Endothelial cell of umbilical vein (primary cell): ENCODE results near the gene PLPPR2. TPM values are rescaled to one million over a fixed set of nuclear protein-coding genes. Genes with fewer than 3 reads are reported as not detected.

ENCODE experiments used
- BruUV-seq: library from RNA; stranded (reverse); fragments of 400-500 nt; replicated peaks from 2 replicates; lab custom pipeline; 2021; lab: Mats Ljungman, UMichigan
- CTCF ChIA-PET: fragments of 300-600, 350-600 bp; sonication (Branson Sonifier 250); formaldehyde crosslinking; loops from one replicate; lab custom pipeline; 2021; ENCODE audit warnings: antibody characterized with exemption, inconsistent platforms; lab: Charles Lee
- POLR2A ChIA-PET: fragments of 300-600, 350-600 bp; sonication (Branson Sonifier 250); formaldehyde crosslinking; loops from one replicate; lab custom pipeline; 2021; ENCODE audit warnings: antibody characterized with exemption, inconsistent platforms; lab: Charles Lee
- DNase-seq: peaks from one replicate; pipeline ENCODE4 v3.0.0-alpha.2; 2011; ENCODE audit warnings: low read depth, low spot score
- FAIRE-seq: peaks from 2 replicates; lab custom pipeline; 2011; peaks lifted over from hg19 to GRCh38; lab: Jason Lieb, UNC
- H2AFZ ChIP-seq: 2 replicates; pipeline ENCODE4 v1.6.0; 2012; ENCODE audit warnings: low read depth, low read length, control low read depth, inconsistent platforms
- H3K27ac ChIP-seq: 2 replicates; pipeline ENCODE4 v1.5.1; 2011; ENCODE audit warnings: low read depth, mild to moderate bottlenecking, control low read depth, low read length, moderate library complexity; ENCODE audit not compliant: insufficient read depth
- H3K27me3 ChIP-seq, 2 experiments: 2 replicates each; pipeline versions ENCODE4 v1.6.0 to v1.6.1; 2011; ENCODE audit warnings: low read length in 2 of 2, mixed read lengths in 1 of 2; ENCODE audit not compliant: control insufficient read depth in 2 of 2, insufficient read depth in 2 of 2
- H3K36me3 ChIP-seq, 2 experiments: 2 replicates in 1 of 2; 3 replicates in 1 of 2; pipeline ENCODE4 v1.5.1; 2011; ENCODE audit warnings: low read length in 2 of 2, mild to moderate bottlenecking in 1 of 2, moderate library complexity in 1 of 2; ENCODE audit not compliant: control insufficient read depth in 2 of 2, insufficient read depth in 2 of 2; ENCODE audit errors: extremely low read depth in 1 of 2
- H3K4me1 ChIP-seq: 3 replicates; pipeline ENCODE4 v1.5.1; 2011; ENCODE audit warnings: mild to moderate bottlenecking, low read length; ENCODE audit not compliant: control insufficient read depth, insufficient read depth; ENCODE audit errors: extremely low read depth
- H3K4me2 ChIP-seq: 2 replicates; pipeline ENCODE4 v1.6.1; 2011; ENCODE audit warnings: low read length, control low read depth, mixed read lengths; ENCODE audit not compliant: insufficient read depth
- H3K4me3 ChIP-seq, 3 experiments: fragments of 200-600 bp in 1 of 3; sonication (generic), shearing (Covaris generic) in 1 of 3; replicated peaks in 1 of 3; 2 replicates each; pipeline ENCODE4 v1.5.1; 2011 to 2016; ENCODE audit warnings: control low read depth in 3 of 3, low read length in 3 of 3, mild to moderate bottlenecking in 2 of 3, inconsistent platforms in 1 of 3, low read depth in 1 of 3, moderate library complexity in 1 of 3; ENCODE audit not compliant: insufficient read depth in 1 of 3
- H3K79me2 ChIP-seq: 2 replicates; pipeline ENCODE4 v1.6.0; 2012; ENCODE audit warnings: low read length, inconsistent platforms; ENCODE audit not compliant: control insufficient read depth, insufficient read depth
- H3K9ac ChIP-seq: replicated peaks from 2 replicates; pipeline ENCODE3; 2011; ENCODE audit warnings: low read length, control low read depth; ENCODE audit not compliant: insufficient read depth; ENCODE audit errors: extremely low read depth
- H3K9me1 ChIP-seq: replicated peaks from 3 replicates; pipeline ENCODE4 v1.6.0; 2011; ENCODE audit warnings: mild to moderate bottlenecking, low read length; ENCODE audit not compliant: control insufficient read depth, insufficient read depth; ENCODE audit errors: extremely low read depth
- H3K9me3 ChIP-seq: replicated peaks from 2 replicates; pipeline ENCODE4 v1.5.1; 2012; ENCODE audit warnings: low read length, inconsistent platforms; ENCODE audit not compliant: control insufficient read depth, insufficient read depth
- H4K20me1 ChIP-seq: replicated peaks from 2 replicates; pipeline ENCODE3; 2011; ENCODE audit warnings: mild to moderate bottlenecking, low read length; ENCODE audit not compliant: control insufficient read depth, insufficient read depth; ENCODE audit errors: extremely low read depth
- CTCF ChIP-seq, 2 donors: IDR thresholded peaks; 1 replicate in 1 of 2; 2 replicates in 1 of 2; pipeline ENCODE4 v1.5.1; 2011; ENCODE audit warnings: low read length in 2 of 2, mild to moderate bottlenecking in 2 of 2, moderate library complexity in 2 of 2, control low read depth in 1 of 2, inconsistent platforms in 1 of 2, low read depth in 1 of 2; ENCODE audit not compliant: insufficient read depth in 1 of 2; ENCODE audit errors: extremely low read depth in 1 of 2
- EZH2 ChIP-seq: IDR thresholded peaks from 2 replicates; pipeline ENCODE4 v1.6.1; 2012; ENCODE audit warnings: borderline replicate concordance, low read depth, mild to moderate bottlenecking, moderate library complexity, low read length, inconsistent platforms; ENCODE audit not compliant: severe bottlenecking
- FOS ChIP-seq: IDR thresholded peaks from 2 replicates; pipeline ENCODE4 v1.6.1; 2011; ENCODE audit warnings: mild to moderate bottlenecking, low read length, moderate library complexity, borderline replicate concordance; ENCODE audit not compliant: insufficient read depth
- GATA2 ChIP-seq: IDR thresholded peaks from 2 replicates; pipeline ENCODE4 v1.7.0; 2011; ENCODE audit warnings: low read depth, mild to moderate bottlenecking, moderate library complexity, mixed read lengths, low read length; ENCODE audit not compliant: insufficient read length, insufficient read depth
- JUN ChIP-seq: IDR thresholded peaks from 2 replicates; pipeline ENCODE4 v1.6.1; 2011; ENCODE audit warnings: borderline replicate concordance, low read depth; ENCODE audit not compliant: insufficient read length, insufficient read depth
- MYC ChIP-seq: IDR thresholded peaks from one replicate; pipeline ENCODE4 v1.6.1; 2011; ENCODE audit warnings: mild to moderate bottlenecking, low read depth, low read length
- POLR2A ChIP-seq: IDR thresholded peaks from 2 replicates; pipeline ENCODE4 v1.6.1; 2012; ENCODE audit warnings: low read depth, mild to moderate bottlenecking, control low read depth, low read length
- POLR2AphosphoS5 ChIP-seq: IDR thresholded peaks from 2 replicates; pipeline ENCODE4 v1.6.1; 2012; ENCODE audit warnings: low read depth, mild to moderate bottlenecking, control low read depth, low read length, moderate library complexity; ENCODE audit not compliant: insufficient read depth
- dilution Hi-C: fragments of 300-500 bp; cut with MboI; formaldehyde crosslinking; loops from one replicate; pipeline ENCODE4 v1.15.0; 2019; ENCODE audit warnings: low sequenced_read_pairs; ENCODE audit not compliant: extremely low pct_ligation_motif_present
- intact Hi-C: fragments of 100-400 bp; cut with micrococcal nuclease; formaldehyde crosslinking; loops from one replicate; pipeline ENCODE4 v1.10.0; 2022
- polyA plus RNA-seq, 4 experiments: library from polyadenylated mRNA; depleted of rRNA in 3 of 4; stranded (reverse) in 3 of 4; unstranded in 1 of 4; fragments of >200 nt; gene quantifications; 2 replicates each; pipeline versions ENCODE4 v1.2.1 to v1.2.3, GENCODE V29; 2011 to 2012; ENCODE audit warnings: missing spikeins in 1 of 4
- total RNA-seq: library from RNA; stranded (reverse); gene quantifications from 2 replicates; pipeline ENCODE4 v1.2.3, GENCODE V29; 2021
- TF ChIP-seq, protein P1 (sequence below): IDR thresholded peaks from 2 replicates; pipeline ENCODE4 v1.6.1; 2011; ENCODE audit not compliant: insufficient read depth, insufficient read length

Gene PLPPR2
- total and polyA plus RNA-seq, 2 donors (not counting 3 experiments of a cell fraction or from before 2014, with no cell fraction given) = 23.7 to 28.7 TPM

DNA sequence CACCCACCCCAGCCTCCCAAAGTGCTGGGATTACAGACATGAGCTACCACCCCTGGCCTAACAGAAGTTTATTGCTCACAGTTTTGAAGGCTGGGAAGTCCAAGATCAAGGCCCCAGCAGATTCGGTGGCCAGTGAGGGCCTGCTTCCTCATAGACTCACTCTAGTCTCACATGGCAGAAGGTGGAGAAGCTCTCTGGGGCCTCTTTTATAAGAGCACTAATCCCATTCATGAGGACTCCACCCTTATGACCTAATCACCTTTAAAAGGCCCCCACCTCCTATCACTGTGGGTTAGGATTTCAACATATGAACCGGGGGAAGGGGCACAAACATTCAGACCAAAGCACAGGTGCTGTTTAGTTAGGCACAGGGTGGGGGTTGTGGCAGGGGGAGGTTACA, 12.3 kb downstream of the PLPPR2 start:
- Histone ChIP-seq H3K4me3 (no peak overlapping the region), H2AFZ (no peak overlapping the region), H3K9me1 (no peaks in the 10 kb centered on the region), H3K27me3 (no peaks in the 10 kb centered on the region), H3K36me3 (peaks cover 0 to 4% of the 10 kb centered on the region in 2 experiments), H3K4me2 (no peak overlapping the region), H3K79me2 (no peaks in the 10 kb centered on the region), H3K27ac (no peak overlapping the region), H3K4me1 (no peaks in the 10 kb centered on the region), H4K20me1 (no peaks in the 10 kb centered on the region), H3K9me3 (no peaks in the 10 kb centered on the region), H3K9ac (no peak overlapping the region)
- TF ChIP-seq POLR2AphosphoS5 (no peak), GATA2 (no peak), POLR2A (no peak), CTCF (IDR thresholded peaks at IDR 0.05; ENCODE audit: extremely low read depth in 1 of 2, insufficient read depth in 1 of 2, low read depth in 1 of 2, low read length in 2 of 2) (no peak), EZH2 (no peak), JUN (no peak), FOS (no peak), MYC (no peak)
- TF ChIP-seq, protein P1, sequence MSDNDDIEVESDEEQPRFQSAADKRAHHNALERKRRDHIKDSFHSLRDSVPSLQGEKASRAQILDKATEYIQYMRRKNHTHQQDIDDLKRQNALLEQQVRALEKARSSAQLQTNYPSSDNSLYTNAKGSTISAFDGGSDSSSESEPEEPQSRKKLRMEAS = no peak
- intact Hi-C loops (no loop called here), dilution Hi-C loops (no loop called here)
- ChIA-PET POLR2A (interaction anchor here (1.1 kb wide), 1 partner anchor 14 kb away, joined by 3 read pairs; no protein-coding TSS in a partner anchor), CTCF (interaction anchor here (1.2 to 3.7 kb wide), 2 partner anchors 10 to 14 kb away, joined by 3 to 19 read pairs; no protein-coding TSS in a partner anchor)
- DNase-seq (no peak), FAIRE-seq (no peak)
- no TSS peak for BruUV-seq
